HG02970 (cell line): Measurements from ENCODE around the gene KCNJ1.

ENCODE experiments used
- ATAC-seq: cut with Tn5 transposase; IDR thresholded peaks from one replicate; pipeline ENCODE4 v1.9.1; 2021; ENCODE audit warnings: mild to moderate bottlenecking, moderate library complexity, moderate number of reproducible peaks; ENCODE audit not compliant: unreplicated experiment, low FRiP score

The KCNJ1 gene

GRCh38 chr11:128867277-128867676 is at the start of gene KCNJ1:
Gene KCNJ1 (minus strand): TSS chr11:128867296. CDS start chr11:128840243, 27,053 bp downstream.
- ATAC-seq = no peak

GRCh38 chr11:128916681-128917080 is 49.6 kb upstream of the KCNJ1 start:
- no peak for ATAC-seq

- no peak for ATAC-seq
These were observed 49.0 kb upstream of the KCNJ1 start for GRCh38 chr11:128916037-128916572.

GRCh38 chr11:128915149-128915521 is 48.0 kb upstream of the KCNJ1 start:
- no peak for ATAC-seq

GRCh38 chr11:128914216-128915148 is 47.4 kb upstream of the KCNJ1 start:
- no peak for ATAC-seq

- ATAC-seq = no peak
These were observed 46.7 kb upstream of the KCNJ1 start for GRCh38 chr11:128913806-128914205.

GRCh38 chr11:128911701-128912100 is 44.6 kb upstream of the KCNJ1 start:
- no peak for ATAC-seq

- ATAC-seq = no peak
These were observed 44.1 kb upstream of the KCNJ1 start for GRCh38 chr11:128911239-128911638.

- no peak for ATAC-seq
These were observed 43.5 kb upstream of the KCNJ1 start for GRCh38 chr11:128910576-128910975.

GRCh38 chr11:128909438-128910125 is 42.5 kb upstream of the KCNJ1 start:
- ATAC-seq = no peak

- no peak for ATAC-seq
These were observed 41.5 kb upstream of the KCNJ1 start for GRCh38 chr11:128908391-128909246.

GRCh38 chr11:128907585-128907984 is 40.5 kb upstream of the KCNJ1 start:
- ATAC-seq = no peak

GRCh38 chr11:128906185-128907050 is 39.3 kb upstream of the KCNJ1 start:
- no peak for ATAC-seq

GRCh38 chr11:128905345-128906184 is 38.5 kb upstream of the KCNJ1 start:
- no peak for ATAC-seq

- ATAC-seq = no peak
These were observed 37.7 kb upstream of the KCNJ1 start for GRCh38 chr11:128904656-128905344.

- no peak for ATAC-seq
These were observed 37.2 kb upstream of the KCNJ1 start for GRCh38 chr11:128904303-128904655.

- ATAC-seq = no peak
These were observed 36.4 kb upstream of the KCNJ1 start for GRCh38 chr11:128903248-128904061.
